Suprapubic skin (tissue), 4 donors: ENCODE results near the gene SIRPB1.

Experiments
- CTCF ChIP-seq, 2 donors: fragments of 200-600 bp in 1 of 2; fragments of 450-650 bp in 1 of 2; sonication (generic) in 1 of 2; IDR thresholded peaks; one replicate each; pipeline ENCODE4 v1.5.1; 2016 to 2019; ENCODE audit warnings: antibody characterized with exemption in 2 of 2, mild to moderate bottlenecking in 1 of 2, moderate library complexity in 1 of 2
- POLR2A ChIP-seq, 2 donors: fragments of 450-650 bp; IDR thresholded peaks; one replicate each; pipeline ENCODE4 v1.6.1; 2017; ENCODE audit warnings: antibody characterized with exemption in 2 of 2, mild to moderate bottlenecking in 2 of 2, moderate library complexity in 2 of 2
- POLR2AphosphoS5 ChIP-seq, 3 donors: sonication (generic); formaldehyde crosslinking; IDR thresholded peaks; one replicate each; pipeline ENCODE4 v1.6.1; 2017; ENCODE audit warnings: antibody characterized with exemption in 3 of 3

- no peak for TF ChIP-seq POLR2A (IDR thresholded peaks at IDR 0.05)
- TF ChIP-seq CTCF (IDR thresholded peaks at IDR 0.05), result no peak
- no peak for TF ChIP-seq POLR2AphosphoS5 (IDR thresholded peaks at IDR 0.05)
These were observed 28.3 kb upstream of the SIRPB1 start for GRCh38 chr20:1648101-1648500.
